ENCODE measurements around the gene PPIF.

- TF ChIP-seq CTCF (IDR thresholded peaks at IDR 0.05) (no peak), POLR2A (IDR thresholded peaks at IDR 0.05) (no peak), POLR2AphosphoS5 (IDR thresholded peaks at IDR 0.05) (no peak)
Measured at GRCh38 chr10:79305515-79305914, 41.8 kb upstream of the PPIF start.

Measured in breast epithelium (tissue), 3 donors.